OCI-LY3 (cell line): ENCODE measurements around the gene GOLGA8J.
"Not testable (repeated sequence)": the region's sequence is repeated elsewhere in the genome, so short reads cannot be mapped to it uniquely, and the experiment has no call there.

Experiments used
- H2AFZ ChIP-seq: fragments of 200-600, 300-600 bp; shearing (Covaris generic); 2 replicates; pipeline ENCODE4 v1.6.0; 2014; ENCODE audit warnings: antibody characterized with exemption, low read depth, low read length
- H3K27ac ChIP-seq: fragments of 200-600, 300-600 bp; sonication (generic); 2 replicates; pipeline ENCODE4 v1.5.1; 2014; ENCODE audit warnings: mild to moderate bottlenecking, low read length, moderate library complexity, mixed read lengths
- H3K27me3 ChIP-seq: fragments of 200-600, 300-600 bp; sonication (generic); 2 replicates; pipeline ENCODE4 v1.6.1; 2014; ENCODE audit warnings: low read depth, low read length, mixed read lengths
- H3K36me3 ChIP-seq: fragments of 200-600, 300-600 bp; sonication (generic); replicated peaks from 2 replicates; pipeline ENCODE3; 2014; ENCODE audit warnings: low read depth, low read length, mixed read lengths
- H3K4me1 ChIP-seq: fragments of 300-600, 200-600 bp; sonication (generic); 2 replicates; pipeline ENCODE4 v1.6.1; 2014; ENCODE audit warnings: low read length, mixed read lengths
- H3K4me2 ChIP-seq: fragments of 200-600, 300-600 bp; sonication (generic); 2 replicates; pipeline ENCODE4 v1.6.1; 2014; ENCODE audit warnings: low read length, mixed read lengths
- H3K4me3 ChIP-seq: fragments of 300-600, 200-600 bp; sonication (generic); 2 replicates; pipeline ENCODE4 v1.5.1; 2014; ENCODE audit warnings: antibody characterized with exemption, mild to moderate bottlenecking, low read length, moderate library complexity
- H3K79me2 ChIP-seq: fragments of 300-600, 200-600 bp; shearing (Covaris generic); 2 replicates; pipeline ENCODE4 v1.6.1; 2014; ENCODE audit warnings: mild to moderate bottlenecking, low read length, mixed read lengths
- H3K9ac ChIP-seq: fragments of 300-600, 200-600 bp; shearing (Covaris generic); 2 replicates; pipeline ENCODE4 v1.6.0; 2014; ENCODE audit warnings: mild to moderate bottlenecking, low read length, moderate library complexity
- H3K9me3 ChIP-seq: fragments of 200-600, 300-600 bp; shearing (Covaris generic); 2 replicates; pipeline ENCODE4 v1.6.1; 2014; ENCODE audit warnings: low read length, mixed read lengths; ENCODE audit not compliant: insufficient read depth
- H4K20me1 ChIP-seq: fragments of 200-600, 300-600 bp; sonication (generic); 2 replicates; pipeline ENCODE4 v1.6.1; 2016; ENCODE audit warnings: low read length, mixed read lengths; ENCODE audit not compliant: insufficient read depth
- CTCF ChIP-seq: fragments of 200-600, 300-600 bp; sonication (generic); IDR thresholded peaks from 2 replicates; pipeline ENCODE4 v1.5.1; 2014; ENCODE audit warnings: antibody characterized with exemption, low read length, low read depth
- EZH2phosphoT487 ChIP-seq: fragments of 200-600 bp; shearing (Covaris generic); IDR thresholded peaks from 2 replicates; pipeline ENCODE4 v1.6.1; 2018; ENCODE audit warnings: antibody characterized with exemption, mixed run types, low read depth

GOLGA8J gene

GRCh38 chr15:30065025-30065801 is 17.5 kb upstream of the GOLGA8J start:
- peaks cover 5% of the 10 kb centered on the region; the same call in 1 of the 2 replicates for H3K4me1 ChIP-seq
- H3K36me3 ChIP-seq: no peaks in the 10 kb centered on the region
- no peaks in the 10 kb centered on the region for H3K27me3 ChIP-seq
- no peak overlapping the region for H2AFZ ChIP-seq
- no peak for TF ChIP-seq CTCF
- TF ChIP-seq EZH2phosphoT487: no peak
- H3K4me3 ChIP-seq: no peak overlapping the region
- H3K9me3 ChIP-seq: no peaks in the 10 kb centered on the region
- no peaks in the 10 kb centered on the region for H3K79me2 ChIP-seq
- no peak overlapping the region for H3K4me2 ChIP-seq
- no peak overlapping the region for H3K9ac ChIP-seq
- H3K27ac ChIP-seq: no peak overlapping the region
- H4K20me1 ChIP-seq: no peaks in the 10 kb centered on the region

GRCh38 chr15:30068326-30068725 is 14.4 kb upstream of the GOLGA8J start:
- peaks cover 12% of the 10 kb centered on the region; the same call in 1 of the 2 replicates for H3K27me3 ChIP-seq
- no peak overlapping the region for H3K4me3 ChIP-seq
- no peaks in the 10 kb centered on the region for H3K9me3 ChIP-seq
- H3K36me3 ChIP-seq: no peaks in the 10 kb centered on the region
- H3K79me2 ChIP-seq: no peaks in the 10 kb centered on the region
- no peak for TF ChIP-seq EZH2phosphoT487
- TF ChIP-seq CTCF: no peak
- no peak overlapping the region for H3K27ac ChIP-seq
- H2AFZ ChIP-seq: no peak overlapping the region
- peaks cover 5% of the 10 kb centered on the region; the same call in 1 of the 2 replicates for H3K4me1 ChIP-seq
- H3K9ac ChIP-seq: no peak overlapping the region
- no peaks in the 10 kb centered on the region for H4K20me1 ChIP-seq
- H3K4me2 ChIP-seq: no peak overlapping the region

GRCh38 chr15:30072630-30073029 is 10.1 kb upstream of the GOLGA8J start:
- peaks cover 21% of the 10 kb centered on the region for H3K27me3 ChIP-seq
- H3K9ac ChIP-seq: no peak overlapping the region
- no peak overlapping the region for H3K4me3 ChIP-seq
- no peaks in the 10 kb centered on the region for H3K79me2 ChIP-seq
- no peak overlapping the region for H2AFZ ChIP-seq
- no peak for TF ChIP-seq EZH2phosphoT487
- TF ChIP-seq CTCF: no peak
- H3K4me2 ChIP-seq: no peak overlapping the region
- no peaks in the 10 kb centered on the region for H4K20me1 ChIP-seq
- H3K9me3 ChIP-seq: no peaks in the 10 kb centered on the region
- H3K36me3 ChIP-seq: no peaks in the 10 kb centered on the region
- H3K4me1 ChIP-seq: peaks cover 3% of the 10 kb centered on the region; the same call in 1 of the 2 replicates
- no peak overlapping the region for H3K27ac ChIP-seq

GRCh38 chr15:30073915-30074314 is 8.8 kb upstream of the GOLGA8J start:
- no peaks in the 10 kb centered on the region for H3K9me3 ChIP-seq
- no peak overlapping the region for H3K4me3 ChIP-seq
- H3K79me2 ChIP-seq: no peaks in the 10 kb centered on the region
- no peaks in the 10 kb centered on the region for H4K20me1 ChIP-seq
- no peaks in the 10 kb centered on the region for H3K36me3 ChIP-seq
- H2AFZ ChIP-seq: no peak overlapping the region
- no peak overlapping the region for H3K27ac ChIP-seq
- TF ChIP-seq CTCF: no peak
- no peak for TF ChIP-seq EZH2phosphoT487
- no peak overlapping the region for H3K9ac ChIP-seq
- H3K4me2 ChIP-seq: no peak overlapping the region
- peaks cover 3% of the 10 kb centered on the region; the same call in 1 of the 2 replicates for H3K4me1 ChIP-seq
- H3K27me3 ChIP-seq: peaks cover 22% of the 10 kb centered on the region

- H3K9me3 ChIP-seq, H3K79me2 ChIP-seq, H3K4me2 ChIP-seq, H2AFZ ChIP-seq, H3K4me1 ChIP-seq, H3K27me3 ChIP-seq, H3K27ac ChIP-seq, H3K4me3 ChIP-seq, H4K20me1 ChIP-seq, H3K9ac ChIP-seq, H3K36me3 ChIP-seq: not testable (repeated sequence)
These were observed 1.9 kb upstream of the GOLGA8J start for GRCh38 chr15:30080816-30081215.

GRCh38 chr15:30097827-30098226 is 15.1 kb downstream of the GOLGA8J start:
- not testable (repeated sequence) for H2AFZ ChIP-seq, H3K36me3 ChIP-seq, H3K9ac ChIP-seq, H3K9me3 ChIP-seq, H3K4me2 ChIP-seq, H4K20me1 ChIP-seq, H3K27me3 ChIP-seq, H3K4me1 ChIP-seq, H3K4me3 ChIP-seq, H3K27ac ChIP-seq, H3K79me2 ChIP-seq
